IMR-90 (cell line): Measurements from ENCODE around the gene COL25A1. TPM values are rescaled to one million over a fixed set of nuclear protein-coding genes. Genes with fewer than 3 reads are reported as not detected.
A peak's percentile ranks its signal among the peaks of the same experiment; 100 is the strongest.

ENCODE experiments used
- ATAC-seq: fragments of 200-7000 bp; cut with Tn5 transposase; 2 replicates; pipeline ENCODE4 v1.9.1; 2020; ENCODE audit warnings: low read depth, mild to moderate bottlenecking, moderate library complexity
- BruUV-seq: library from RNA; stranded (reverse); fragments of 400-500 nt; replicated peaks from 2 replicates; lab custom pipeline; 2021; lab: Mats Ljungman, UMichigan
- CTCF ChIA-PET: fragments of 300-600 bp; formaldehyde crosslinking; extraction: SDS; loops from one replicate; lab custom pipeline; 2021; ENCODE audit warnings: antibody characterized with exemption; lab: Yijun Ruan, JAX
- POLR2A ChIA-PET: fragments of 300-600 bp; sonication (Branson Sonifier 250); formaldehyde crosslinking; loops from one replicate; lab custom pipeline; 2022; ENCODE audit warnings: antibody characterized with exemption; ENCODE audit not compliant: unreplicated experiment; lab: Charles Lee
- DNase-seq: peaks from one replicate; pipeline ENCODE4 v3.0.0; 2013
- H2AFZ ChIP-seq: replicated peaks from 2 replicates; pipeline ENCODE3; 2013; ENCODE audit warnings: low read length, mild to moderate bottlenecking; ENCODE audit not compliant: poor library complexity
- H2AK5ac ChIP-seq: 2 replicates; pipeline ENCODE4 v1.6.1; 2013; ENCODE audit warnings: low read depth, low read length, inconsistent platforms
- H2AK9ac ChIP-seq: replicated peaks from 2 replicates; pipeline ENCODE3; 2013; ENCODE audit warnings: mild to moderate bottlenecking, low read depth, low read length, moderate library complexity; ENCODE audit not compliant: poor library complexity
- H2BK120ac ChIP-seq: 2 replicates; pipeline ENCODE4 v1.6.1; 2013; ENCODE audit warnings: low read depth, low read length, inconsistent platforms
- H2BK15ac ChIP-seq: 3 replicates; pipeline ENCODE4 v1.6.1; 2013; ENCODE audit warnings: low read depth, low read length, inconsistent platforms
- H2BK20ac ChIP-seq: 2 replicates; pipeline ENCODE4 v1.6.1; 2013; ENCODE audit warnings: low read depth, mild to moderate bottlenecking, inconsistent platforms, low read length, moderate library complexity
- H2BK5ac ChIP-seq: 2 replicates; pipeline ENCODE4 v1.6.1; 2013; ENCODE audit warnings: mild to moderate bottlenecking, low read depth, low read length, inconsistent platforms; ENCODE audit not compliant: poor library complexity, severe bottlenecking
- H3K14ac ChIP-seq: replicated peaks from 2 replicates; pipeline ENCODE4 v1.6.1; 2013; ENCODE audit warnings: low read depth, low read length, inconsistent platforms
- H3K18ac ChIP-seq: 2 replicates; pipeline ENCODE4 v1.6.1; 2013; ENCODE audit warnings: low read depth, low read length, control low read depth
- H3K23ac ChIP-seq: 2 replicates; pipeline ENCODE4 v1.6.1; 2013; ENCODE audit warnings: low read depth, low read length, inconsistent platforms
- H3K27ac ChIP-seq: 2 replicates; pipeline ENCODE4 v1.5.1; 2013; ENCODE audit warnings: mild to moderate bottlenecking, control low read depth, low read length; ENCODE audit not compliant: insufficient read depth
- H3K27me3 ChIP-seq: 2 replicates; pipeline ENCODE4 v1.6.1; 2013; ENCODE audit warnings: low read length; ENCODE audit not compliant: control insufficient read depth, insufficient read depth
- H3K36me3 ChIP-seq: 2 replicates; pipeline ENCODE4 v1.6.1; 2013; ENCODE audit warnings: low read length, mixed read lengths; ENCODE audit not compliant: control insufficient read depth, insufficient read depth
- H3K4ac ChIP-seq: 2 replicates; pipeline ENCODE4 v1.6.1; 2013; ENCODE audit warnings: low read depth, low read length, inconsistent platforms
- H3K4me1 ChIP-seq: 2 replicates; pipeline ENCODE4 v1.6.1; 2013; ENCODE audit warnings: low read length, mixed read lengths; ENCODE audit not compliant: control insufficient read depth, insufficient read depth
- H3K4me2 ChIP-seq: 2 replicates; pipeline ENCODE4 v1.6.1; 2013; ENCODE audit warnings: low read depth, mild to moderate bottlenecking, control low read depth, low read length, moderate library complexity
- H3K4me3 ChIP-seq: 2 replicates; pipeline ENCODE4 v1.5.1; 2013; ENCODE audit warnings: low read depth, mild to moderate bottlenecking, control low read depth, low read length, moderate library complexity; ENCODE audit not compliant: insufficient read depth
- H3K56ac ChIP-seq: 2 replicates; pipeline ENCODE4 v1.6.1; 2013; ENCODE audit warnings: low read length, inconsistent platforms; ENCODE audit not compliant: insufficient read depth; ENCODE audit errors: extremely low read depth
- H3K79me1 ChIP-seq, 2 experiments: 2 replicates each; pipeline ENCODE4 v1.6.1; 2013; ENCODE audit warnings: low read length in 2 of 2, inconsistent platforms in 1 of 2, low read depth in 1 of 2
- H3K9ac ChIP-seq: 2 replicates; pipeline ENCODE4 v1.6.1; 2013; ENCODE audit warnings: low read depth, low read length, control low read depth
- H3K9me1 ChIP-seq: 2 replicates; pipeline ENCODE4 v1.6.1; 2013; ENCODE audit warnings: low read length, inconsistent platforms; ENCODE audit not compliant: insufficient read depth
- H3K9me3 ChIP-seq: 2 replicates; pipeline ENCODE4 v1.6.1; 2013; ENCODE audit warnings: low read length; ENCODE audit not compliant: control insufficient read depth, insufficient read depth
- H4K20me1 ChIP-seq: 2 replicates; pipeline ENCODE4 v1.6.1; 2013; ENCODE audit warnings: low read length, inconsistent platforms; ENCODE audit not compliant: insufficient read depth
- H4K5ac ChIP-seq: 2 replicates; pipeline ENCODE4 v1.6.1; 2013; ENCODE audit warnings: mild to moderate bottlenecking, low read depth, low read length, control low read depth
- H4K8ac ChIP-seq, 2 experiments: 2 replicates each; pipeline ENCODE4 v1.6.1; 2013; ENCODE audit warnings: low read depth in 2 of 2, low read length in 2 of 2, control low read depth in 1 of 2, inconsistent platforms in 1 of 2
- H4K91ac ChIP-seq: 2 replicates; pipeline ENCODE4 v1.6.1; 2013; ENCODE audit warnings: low read depth, low read length, inconsistent platforms; ENCODE audit not compliant: insufficient read depth
- BHLHE40 ChIP-seq: fragments of 150-350 bp; IDR thresholded peaks from 2 replicates; pipeline ENCODE4 v1.6.1; 2016; ENCODE audit warnings: mild to moderate bottlenecking, low read depth, low read length
- CEBPB ChIP-seq: IDR thresholded peaks from 2 replicates; pipeline ENCODE4 v1.6.1; 2012; ENCODE audit warnings: low read depth, low read length, improper control_type of control experiment
- WGBS, 2 experiments: methylation state at CpG; one replicate each; pipeline versions ENCODE4 v1.1.5 to v1.1.7; 2013; ENCODE audit warnings: missing lambda C conversion rate in 2 of 2; ENCODE audit not compliant: insufficient read length in 1 of 2; ENCODE audit errors: extremely low coverage in 2 of 2; 5-methylcytosine and 5-hydroxymethylcytosine counted together
- dilution Hi-C: fragments of 300-500 bp; cut with HindIII; formaldehyde crosslinking; loops from one replicate; pipeline ENCODE4 v1.14.3; 2018; ENCODE audit warnings: low sequenced_read_pairs; ENCODE audit not compliant: unreplicated experiment
- in situ Hi-C: fragments of 300-500 bp; cut with MboI; formaldehyde crosslinking; loops from 3 replicates; pipeline ENCODE4 v1.14.3; 2019; ENCODE audit warnings: low sequenced_read_pairs, inconsistent platforms, mixed read lengths
- intact Hi-C: fragments of 100-400 bp; cut with micrococcal nuclease; formaldehyde crosslinking; loops from 2 replicates; pipeline ENCODE4 v1.10.0; 2022
- polyA plus RNA-seq, 3 experiments: library from polyadenylated mRNA; depleted of rRNA; stranded (reverse); fragments of >200 nt; gene quantifications; 2 replicates each; pipeline ENCODE4 v1.2.3, GENCODE V29; 2012; ENCODE audit warnings: low replicate concordance in 1 of 3
- total RNA-seq: library from RNA; depleted of rRNA; stranded (reverse); fragments of >200 nt; gene quantifications from 2 replicates; pipeline ENCODE4 v1.2.3, GENCODE V29; 2012

The COL25A1 gene
- total and polyA plus RNA-seq, 2 of the 4 experiments (the other 2 are of a cell fraction), result under 0.01 to 0.05 TPM

- H3K9me1 ChIP-seq, result no peaks in the 10 kb centered on the region; the same call in 1 of the 2 replicates
- no peak overlapping the region for H2AK5ac ChIP-seq
- DNase-seq (peak; percentile 52), ATAC-seq (peak; percentile 79)
- intact Hi-C loops, result loop anchor here (5.0 kb wide), 2 partner anchors 197 to 232 kb away; no protein-coding TSS in a partner anchor
- no TSS peak for BruUV-seq
- WGBS, 2 experiments, result no CpG with 5 or more reads among the region's 2 CpGs
- H2BK20ac ChIP-seq, result no peak overlapping the region
- peaks cover 5% of the 10 kb centered on the region for H3K4me1 ChIP-seq
- no peak overlapping the region for H2BK15ac ChIP-seq
- no peak overlapping the region for H2AFZ ChIP-seq
- no peak overlapping the region for H3K56ac ChIP-seq
- H3K14ac ChIP-seq, result no peak overlapping the region
- no peaks in the 10 kb centered on the region for H3K36me3 ChIP-seq
- dilution Hi-C loops, result no loop called here
- peak overlapping the region; percentile 13; the same call in 1 of the 2 replicates for H2BK120ac ChIP-seq
- H3K4ac ChIP-seq, result no peak overlapping the region
- H3K23ac ChIP-seq, result no peak overlapping the region
- peak overlapping the region; percentile 91; the same call in 1 of the 2 replicates for H3K4me2 ChIP-seq
- no peak overlapping the region for H4K91ac ChIP-seq
- POLR2A ChIA-PET, result no interaction called here
- no peak overlapping the region for H4K5ac ChIP-seq
- H3K4me3 ChIP-seq, result no peak overlapping the region
- peak overlapping the region; percentile 36; the same call in 1 of the 2 replicates for H3K18ac ChIP-seq
- H3K79me1 ChIP-seq, result no peaks in the 10 kb centered on the region
- H2BK5ac ChIP-seq, result peak overlapping the region; percentile 56
- no peaks in the 10 kb centered on the region for H4K20me1 ChIP-seq
- H2AK9ac ChIP-seq, result no peak overlapping the region
- no peak overlapping the region for H4K8ac ChIP-seq
- H3K9me3 ChIP-seq, result no peaks in the 10 kb centered on the region
- no peak for TF ChIP-seq BHLHE40
- peak; percentile 76 for TF ChIP-seq CEBPB
- CTCF ChIA-PET, result interaction anchor here (0.6 to 0.8 kb wide), 2 partner anchors 23 to 553 kb away, joined by 3 to 4 read pairs; no protein-coding TSS in a partner anchor
- H3K27me3 ChIP-seq, result no peaks in the 10 kb centered on the region
- in situ Hi-C loops, result no loop called here
- H3K9ac ChIP-seq, result no peak overlapping the region; the same call in 1 of the 2 replicates
- no peak overlapping the region for H3K27ac ChIP-seq
Measured at GRCh38 chr4:109079201-109079600, 223.3 kb downstream of the COL25A1 start.
